ENCODE data around the gene GLIS1.

GLIS1 gene

DNA sequence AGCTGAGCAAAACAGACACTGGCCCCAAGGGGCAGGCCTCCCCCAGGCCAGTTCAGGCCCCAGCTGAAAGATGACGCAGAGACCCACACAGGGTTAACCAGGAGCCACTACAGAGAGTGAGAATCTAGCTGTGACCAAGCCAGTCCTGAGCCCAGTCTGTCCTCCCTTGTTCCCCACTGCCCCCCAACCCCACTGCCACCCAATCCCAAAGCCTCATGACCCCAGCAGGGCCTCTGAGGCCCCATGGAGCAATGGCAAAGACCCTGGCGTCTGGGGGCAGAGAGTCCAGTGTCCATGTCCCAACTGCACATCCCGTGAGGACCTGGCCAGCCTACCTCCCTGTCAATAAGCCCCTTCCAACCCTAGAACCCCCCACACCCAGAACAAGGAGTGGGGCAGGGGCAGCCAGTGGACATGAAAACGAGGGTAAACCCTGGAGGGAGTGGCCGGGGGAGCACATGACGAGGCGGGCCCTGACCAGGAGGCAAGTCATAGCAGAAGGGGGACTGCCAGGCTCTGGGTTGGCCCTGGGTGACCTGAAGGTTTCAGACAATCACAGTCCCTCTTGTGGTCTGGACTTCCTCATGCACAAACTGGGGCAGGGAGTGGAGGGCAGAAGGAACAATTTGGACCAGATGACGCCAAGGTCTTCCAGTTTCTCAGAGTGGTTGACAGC lies 100.5 kb downstream of the GLIS1 start:
- DNase-seq (ENCODE audit: low read depth): no peak

DNA sequence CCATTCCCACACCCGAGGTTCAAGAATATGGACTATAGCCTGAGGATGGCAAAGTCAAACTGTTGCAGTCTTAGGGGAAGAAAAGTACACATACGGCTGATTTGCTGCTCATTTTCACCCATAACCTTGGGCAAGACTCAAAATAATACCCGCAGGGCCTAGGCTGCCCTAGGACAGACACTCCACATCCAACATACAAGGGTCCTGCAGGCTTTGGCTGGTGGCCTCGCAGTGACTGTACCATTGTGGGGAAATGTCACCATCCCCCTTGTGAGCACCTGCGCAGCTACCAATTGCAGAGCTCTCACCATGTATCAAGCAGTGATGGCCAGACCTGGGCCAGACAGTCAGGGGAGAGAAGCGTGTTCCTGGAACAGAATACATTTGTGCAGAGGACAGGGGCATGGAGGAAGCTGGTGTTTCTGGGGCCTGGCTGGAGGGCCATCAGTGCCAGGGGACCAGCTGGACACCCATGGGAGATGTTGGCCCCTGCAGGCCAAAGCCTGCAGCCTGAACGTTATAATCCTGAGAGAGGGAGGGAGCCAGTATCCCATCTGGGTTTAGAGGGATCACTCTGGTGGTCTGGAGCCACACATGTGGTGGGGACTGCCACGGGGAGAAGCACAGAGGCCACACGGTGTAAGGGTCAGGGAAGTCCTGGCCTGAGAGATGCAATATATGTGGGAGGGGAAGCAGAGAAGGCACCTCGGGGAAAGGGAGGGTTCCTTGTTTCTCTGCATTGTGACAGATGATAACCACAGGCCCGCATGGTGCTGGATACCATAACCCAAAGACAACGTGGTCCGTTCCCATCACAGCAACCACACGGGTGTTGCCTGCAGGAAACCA lies 101.2 kb downstream of the GLIS1 start:
- DNase-seq (ENCODE audit: low read depth): no peak

DNA sequence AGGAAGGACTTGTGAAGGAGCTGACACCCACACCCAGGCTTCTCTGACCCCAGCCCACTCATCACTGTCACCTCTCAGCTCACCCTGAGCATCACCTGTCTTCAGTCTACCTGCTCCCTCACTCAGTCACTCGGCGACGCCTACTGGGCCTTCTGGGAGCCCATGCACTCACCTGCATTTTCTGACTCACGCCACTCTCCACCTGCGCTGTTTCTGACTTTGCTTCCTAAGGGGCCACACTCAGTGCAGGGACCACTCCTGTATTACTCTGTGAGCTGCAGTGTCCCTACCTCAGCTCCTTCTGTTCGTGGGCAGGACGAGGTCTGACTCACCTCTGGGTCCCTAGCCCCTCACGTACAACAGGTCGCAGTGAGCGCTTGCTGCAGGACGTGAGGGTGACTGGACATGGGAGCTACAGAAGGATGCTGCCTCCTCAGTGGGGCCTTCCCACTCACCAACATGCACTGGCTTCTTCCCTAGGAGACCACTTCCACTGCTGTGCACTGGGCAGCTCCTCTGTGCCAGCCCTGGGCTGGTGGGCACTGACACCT lies 102.3 kb downstream of the GLIS1 start:
- no peak for DNase-seq (ENCODE audit: low read depth)

DNA sequence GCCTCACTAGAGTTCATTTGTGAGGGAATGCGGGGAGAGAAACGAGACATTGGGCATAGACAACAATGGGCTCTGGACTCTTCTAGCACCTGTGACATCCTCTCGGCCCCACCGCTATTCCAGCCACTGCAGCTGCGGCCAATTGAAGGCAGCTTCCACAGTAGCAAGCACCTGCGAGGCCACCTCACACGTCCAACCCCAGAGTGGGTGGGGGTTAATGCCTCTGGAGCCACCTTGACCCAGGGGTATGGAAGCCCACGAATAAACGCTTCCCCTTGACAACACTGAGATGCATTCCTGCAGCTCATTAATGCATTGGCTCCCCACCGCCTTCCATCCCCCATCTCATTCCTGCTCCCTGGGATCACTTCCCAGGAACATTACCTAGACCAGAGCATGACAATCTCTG lies 104.4 kb downstream of the GLIS1 start:
- no peak for DNase-seq (ENCODE audit: low read depth)

DNA sequence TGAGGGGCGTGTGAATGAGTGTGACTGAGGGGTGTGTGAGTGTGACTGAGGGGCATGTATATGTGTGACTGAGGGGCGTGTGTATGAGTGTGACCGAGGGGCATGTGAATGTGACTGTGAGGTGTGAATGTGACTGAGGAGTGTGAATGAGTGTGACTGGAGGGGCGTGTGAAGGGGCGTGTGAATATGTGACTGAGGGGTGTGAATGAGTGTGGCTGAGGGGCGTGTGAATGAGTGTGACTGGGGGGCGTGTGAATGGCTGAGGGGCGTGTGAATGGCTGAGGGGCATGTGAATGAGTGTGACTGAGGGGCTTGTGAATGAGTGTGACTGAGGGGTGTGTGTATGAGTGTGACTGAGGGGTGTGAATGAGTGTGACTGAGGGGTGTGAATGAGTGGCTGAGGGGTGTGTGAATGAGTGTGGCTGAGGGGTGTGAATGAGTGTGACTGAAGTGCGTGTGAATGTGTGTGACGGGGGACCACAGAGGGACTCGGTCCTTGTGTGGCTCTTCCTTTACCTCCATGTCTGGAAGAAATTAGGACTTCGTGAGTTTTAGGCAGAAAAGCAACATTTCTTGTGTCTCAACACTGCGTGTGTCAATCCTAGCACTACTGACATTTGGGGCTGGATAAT lies 105.8 kb downstream of the GLIS1 start:
- DNase-seq (ENCODE audit: low read depth): no peak

DNA sequence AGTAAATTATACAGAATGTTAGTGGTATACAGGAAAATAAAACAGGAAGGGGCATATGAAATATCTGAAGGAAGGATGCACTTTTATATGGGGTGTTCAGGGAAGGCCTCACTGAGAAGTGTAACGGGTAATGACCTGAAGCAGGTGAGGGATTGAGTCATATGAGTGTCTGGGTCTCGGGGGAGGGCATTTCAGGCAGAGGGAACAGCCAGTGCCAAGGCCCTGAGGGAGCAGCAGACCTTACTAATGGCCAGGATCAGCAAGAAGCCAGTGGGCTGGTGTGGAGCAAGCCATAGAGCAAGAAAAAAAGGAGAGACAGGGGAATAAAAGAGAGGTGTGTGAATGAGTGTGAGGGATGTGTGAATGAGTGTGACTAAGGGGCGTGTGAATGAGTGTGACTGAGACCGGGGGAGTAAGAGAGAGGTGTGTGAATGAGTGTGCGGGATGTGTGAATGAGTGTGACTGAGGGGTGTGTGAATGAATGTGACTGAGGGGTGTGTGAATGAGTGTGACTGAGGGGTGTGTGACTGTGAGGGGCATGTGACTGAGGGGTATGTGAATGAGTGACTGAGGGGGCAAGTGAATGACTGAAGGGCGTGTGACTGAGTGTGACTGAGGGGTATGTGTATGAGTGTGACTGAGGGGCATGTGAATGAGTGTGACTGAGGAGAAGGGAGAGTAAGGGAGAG lies 107.2 kb downstream of the GLIS1 start:
- no peak for DNase-seq (ENCODE audit: low read depth)

DNA sequence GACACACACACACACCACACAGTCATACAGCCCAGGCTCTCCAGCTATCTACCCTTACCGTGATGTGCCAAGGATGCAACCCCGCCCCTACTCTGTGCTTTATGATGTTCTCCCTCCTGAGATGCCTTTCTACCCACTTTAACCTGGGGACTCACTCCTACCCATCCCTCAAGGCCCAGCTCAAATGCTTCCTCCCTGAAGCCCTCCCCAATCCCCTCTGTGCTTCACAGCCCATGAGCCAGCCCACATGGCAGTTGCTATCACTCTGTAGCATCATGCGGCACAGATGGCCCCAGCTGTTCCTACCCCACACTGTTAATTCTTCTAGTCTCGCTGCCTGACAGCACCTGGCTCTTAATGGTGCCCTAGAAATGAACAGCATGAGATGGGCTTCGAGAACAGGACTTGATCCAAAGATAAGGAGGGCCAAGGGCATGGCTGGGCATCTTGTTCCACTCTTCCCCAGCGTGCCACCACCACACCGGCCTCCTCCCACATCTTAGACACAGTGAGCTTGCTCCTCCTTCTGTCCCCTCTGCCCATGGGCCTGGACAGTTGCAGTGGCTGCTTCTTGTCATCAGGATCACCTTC lies 109.8 kb downstream of the GLIS1 start:
- DNase-seq (ENCODE audit: low read depth): no peak

DNA sequence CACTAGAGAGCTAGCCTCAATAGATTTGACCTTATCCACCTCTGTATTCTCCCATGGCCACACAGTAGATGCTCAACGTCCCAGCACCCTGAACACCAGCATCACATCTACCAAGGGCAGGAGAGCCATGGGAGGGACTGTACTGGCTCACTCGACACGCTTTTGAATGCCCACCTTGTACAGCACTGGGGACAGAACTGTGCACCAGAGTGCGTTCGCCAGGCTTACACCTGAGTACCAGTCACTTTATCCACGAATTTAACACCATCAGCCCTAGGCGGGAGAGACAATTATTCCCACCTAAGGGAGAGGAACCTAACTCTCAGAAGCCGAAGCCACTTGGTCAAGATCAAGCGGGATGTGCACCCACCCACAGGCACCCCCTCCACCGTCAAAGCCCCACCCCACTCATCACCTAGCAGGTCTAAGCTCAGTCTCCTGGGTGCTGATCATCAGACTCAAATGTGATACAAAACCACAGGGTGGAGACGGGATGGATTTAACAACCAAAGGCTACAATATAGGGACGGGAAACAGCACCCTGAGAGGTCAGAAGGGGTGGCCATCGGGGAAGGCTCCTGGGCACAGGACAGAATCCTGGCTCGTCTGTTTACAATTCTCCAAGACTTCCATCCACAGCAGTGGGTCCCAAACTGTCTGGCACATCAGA lies 110.5 kb downstream of the GLIS1 start:
- DNase-seq (ENCODE audit: low read depth): no peak

DNA sequence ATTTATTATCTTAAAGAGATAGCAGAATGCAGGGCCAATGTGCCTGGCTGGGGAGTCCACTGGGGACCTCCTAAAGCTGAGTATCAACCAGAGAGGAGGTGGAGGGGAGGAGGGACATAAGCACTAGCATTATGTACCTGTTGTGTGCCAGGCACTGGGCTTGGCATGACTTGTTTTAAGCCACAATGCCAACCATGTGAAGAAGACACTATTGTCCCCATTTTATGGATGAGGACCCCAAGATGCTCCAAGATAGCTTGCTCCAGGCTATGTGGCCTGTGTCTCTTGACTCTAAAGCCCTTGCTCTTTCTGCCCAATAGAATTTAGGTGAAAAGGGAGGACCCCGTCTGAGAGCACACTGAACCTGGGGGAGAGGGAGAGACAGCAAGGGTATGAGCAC lies 111.3 kb downstream of the GLIS1 start:
- no peak for DNase-seq (ENCODE audit: low read depth)

DNA sequence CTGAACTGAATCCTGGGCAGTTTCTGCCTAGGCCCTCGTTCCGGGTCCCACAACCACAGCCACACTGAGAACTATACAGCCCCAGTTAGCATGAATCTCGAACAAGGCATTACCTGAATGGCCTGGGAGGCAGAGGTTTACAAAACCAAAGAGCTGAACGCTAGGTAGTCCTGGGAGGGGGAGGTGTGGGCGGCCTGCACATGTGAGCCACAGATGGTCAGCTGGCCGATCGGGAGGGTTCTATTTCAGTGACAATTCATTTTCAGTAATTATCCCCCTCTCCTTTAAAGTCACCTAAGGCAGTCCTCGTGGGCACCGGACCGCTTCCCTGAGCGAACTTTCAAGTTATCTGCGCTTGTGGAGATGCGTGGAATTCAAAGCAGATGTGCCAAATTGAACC lies 111.9 kb downstream of the GLIS1 start:
- no peak for DNase-seq (ENCODE audit: low read depth)

DNA sequence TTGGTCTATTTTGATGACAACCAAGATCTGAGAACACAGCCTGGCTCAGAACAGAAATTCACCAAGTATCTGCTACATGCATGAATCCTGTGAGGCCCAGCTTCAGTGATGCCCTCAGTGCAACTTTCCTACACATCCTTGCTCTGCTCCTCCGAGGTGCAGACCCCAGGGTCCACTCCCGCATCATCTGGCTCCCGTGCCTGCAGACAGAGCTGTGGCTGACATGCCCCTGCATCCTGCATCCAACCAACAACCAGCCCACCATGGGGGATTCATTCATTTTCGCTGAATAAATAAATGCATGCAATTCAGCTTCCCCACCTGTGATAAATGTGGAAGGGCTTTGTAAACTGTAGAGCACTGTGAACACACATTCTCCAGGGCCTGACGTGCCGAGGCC lies 112.3 kb downstream of the GLIS1 start:
- DNase-seq (ENCODE audit: low read depth): no peak

DNA sequence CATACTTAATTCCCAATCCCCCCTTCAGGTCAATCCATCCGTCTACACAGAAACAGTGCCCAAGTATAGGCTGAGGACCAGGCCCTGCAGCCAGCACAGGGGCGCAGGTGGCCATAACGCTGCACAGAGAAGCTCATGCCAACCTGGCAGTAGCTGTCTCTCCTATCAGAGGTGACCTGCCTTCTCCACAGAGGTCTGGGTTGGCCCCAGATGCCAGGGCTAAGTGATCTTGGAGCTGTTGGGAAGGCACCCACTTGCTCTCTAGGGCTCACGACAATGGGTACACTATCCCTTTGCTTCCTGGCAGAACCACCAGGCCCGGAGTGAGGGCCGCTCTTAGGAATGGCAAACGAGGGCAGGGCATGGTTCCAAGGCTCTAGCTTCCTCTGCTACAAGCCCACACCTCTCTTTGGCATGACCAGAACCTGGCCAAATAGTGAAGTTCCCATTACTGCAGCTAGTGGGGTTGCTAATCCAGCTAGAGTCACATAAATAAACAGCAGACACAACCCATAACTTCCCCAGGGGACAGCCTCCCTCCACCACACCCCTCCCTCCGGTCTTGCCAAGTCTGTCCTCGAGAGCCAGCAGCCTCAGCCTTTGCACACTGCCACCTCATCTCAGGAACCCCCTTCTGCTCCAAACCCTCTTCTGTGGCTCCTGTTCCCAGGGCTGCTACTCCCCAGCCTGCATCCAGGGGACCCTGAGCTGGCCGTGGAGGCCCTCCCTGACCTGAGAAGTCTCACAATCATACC lies 113.0 kb downstream of the GLIS1 start:
- DNase-seq (ENCODE audit: low read depth): peak; percentile 3

DNA sequence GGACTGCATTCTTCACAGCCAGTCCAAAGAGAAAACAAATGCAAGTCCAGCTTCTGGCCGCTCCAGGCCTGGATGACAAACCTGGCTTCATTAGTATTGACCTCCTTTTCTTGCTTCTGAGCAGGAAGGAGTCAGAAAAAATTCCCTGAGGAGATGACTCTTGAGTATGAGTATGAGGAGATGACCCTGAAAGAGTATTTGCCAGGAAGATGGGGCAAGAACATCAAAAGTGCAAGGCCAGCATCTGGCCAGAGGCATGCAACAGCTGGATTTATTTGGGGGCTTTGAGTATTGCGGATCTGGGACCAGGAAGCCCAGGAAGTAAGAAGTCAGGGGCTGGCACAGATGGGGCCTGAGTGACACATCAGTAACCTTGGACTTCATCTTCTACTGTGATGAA lies 113.9 kb downstream of the GLIS1 start:
- DNase-seq (ENCODE audit: low read depth): peak; percentile 47

DNA sequence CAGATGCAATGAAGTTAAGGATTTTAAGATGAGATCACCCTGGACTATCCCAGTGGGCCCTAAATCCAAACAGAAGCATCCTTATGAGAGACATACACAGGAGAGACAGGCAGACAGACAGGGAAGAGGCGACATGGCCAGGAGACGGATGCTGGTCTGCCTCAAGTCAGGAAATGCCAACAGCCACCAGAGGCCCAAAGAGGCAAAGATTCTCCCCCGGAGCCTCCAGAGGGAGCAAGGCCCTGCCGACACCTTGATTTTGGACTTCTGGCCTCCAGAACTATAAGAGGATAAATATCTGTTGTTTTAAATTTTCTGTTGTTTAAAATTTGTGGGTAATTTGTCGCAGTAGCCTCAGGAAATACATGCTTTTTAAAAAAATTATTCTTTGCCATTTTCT lies 116.4 kb downstream of the GLIS1 start:
- DNase-seq (ENCODE audit: low read depth): no peak

DNA sequence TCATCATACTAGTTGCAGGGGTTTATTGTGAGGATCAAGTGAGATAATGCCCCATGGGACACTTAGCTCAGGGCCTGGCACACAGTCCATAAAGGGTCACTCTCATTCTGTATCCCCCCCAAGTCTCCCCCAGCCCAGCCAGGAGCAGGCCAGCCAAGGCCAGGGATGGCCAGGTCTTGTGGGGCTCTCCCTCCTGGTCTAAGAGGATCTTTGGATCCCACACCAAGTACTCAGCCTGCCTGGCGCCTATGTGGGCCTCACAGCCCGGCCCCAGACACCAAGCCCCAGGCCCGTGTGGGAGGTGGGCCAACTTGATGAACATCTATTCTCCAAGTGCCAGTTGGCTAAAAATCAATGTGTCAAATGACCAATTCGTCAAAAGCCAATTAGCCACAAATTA lies 117.8 kb downstream of the GLIS1 start:
- DNase-seq (ENCODE audit: low read depth): no peak

DNA sequence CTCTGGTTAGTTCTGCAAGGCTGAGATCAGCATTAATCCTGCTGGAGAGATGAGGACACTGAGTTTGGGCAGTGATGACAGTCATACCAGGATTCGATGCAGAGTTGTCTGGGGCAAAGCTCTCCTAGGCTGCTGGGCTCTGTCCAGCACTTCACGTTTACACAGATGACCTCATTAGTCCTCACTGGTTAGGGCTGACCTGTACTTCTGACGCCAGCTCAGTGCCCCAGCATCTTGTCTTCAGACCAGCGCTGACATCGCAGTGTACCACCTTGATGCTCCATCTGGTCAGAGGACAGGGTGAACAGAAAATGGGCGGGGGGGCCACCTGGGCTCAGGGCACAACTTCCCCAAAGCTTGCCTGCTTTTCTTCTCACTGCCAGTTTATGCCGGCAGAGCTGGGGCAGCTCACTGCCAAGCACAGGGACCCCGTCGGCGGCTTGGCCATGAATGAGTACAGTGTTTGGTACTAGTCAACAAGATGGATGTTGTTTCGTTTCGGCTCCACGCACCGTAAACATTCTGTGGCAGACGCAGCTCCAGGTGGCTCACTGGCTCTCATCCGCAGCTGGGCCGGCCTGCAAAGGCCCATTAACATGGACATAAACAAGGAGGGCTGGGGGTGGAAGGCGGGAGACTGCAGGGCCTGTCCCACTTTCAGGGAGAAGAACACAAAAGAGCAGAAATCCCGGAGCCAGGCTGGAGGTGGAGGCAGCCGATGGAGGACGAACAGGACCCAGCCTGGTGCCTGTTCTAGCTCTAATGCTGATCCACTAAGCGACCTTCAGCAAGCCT lies 118.7 kb downstream of the GLIS1 start:
- DNase-seq (ENCODE audit: low read depth): no peak

DNA sequence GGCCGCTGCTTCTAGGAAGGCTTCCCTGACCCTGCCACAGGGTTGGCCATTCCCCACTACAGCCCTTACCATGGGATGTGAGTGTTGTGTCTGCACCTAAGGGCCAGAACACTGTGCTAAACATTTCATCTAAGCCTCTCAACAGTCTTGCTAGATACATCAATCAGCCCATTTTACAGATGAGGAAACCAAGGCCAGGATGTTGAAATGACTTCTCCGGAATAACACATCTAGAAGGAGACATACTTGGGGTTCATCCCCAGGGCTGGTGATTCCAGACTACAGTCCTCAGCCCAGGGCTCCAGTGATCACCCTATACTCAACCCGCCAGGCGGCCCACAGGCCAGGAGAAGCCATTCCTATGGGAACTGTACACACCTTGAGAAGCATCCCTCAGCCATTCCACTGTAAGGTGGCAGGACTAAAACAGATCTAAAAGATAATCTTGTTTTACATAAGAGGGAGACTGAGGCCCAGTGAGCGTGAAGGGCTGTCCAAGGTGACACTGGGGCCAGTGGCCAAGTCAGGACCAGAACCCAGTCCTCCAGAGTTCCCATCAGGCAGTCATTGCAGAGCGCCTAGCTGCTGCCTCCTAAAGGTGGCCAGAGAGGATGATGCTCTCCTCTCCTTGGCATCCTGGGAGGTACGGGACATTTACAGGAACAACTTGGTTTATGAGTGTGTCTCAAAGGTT lies 119.5 kb downstream of the GLIS1 start:
- DNase-seq (ENCODE audit: low read depth): no peak

DNA sequence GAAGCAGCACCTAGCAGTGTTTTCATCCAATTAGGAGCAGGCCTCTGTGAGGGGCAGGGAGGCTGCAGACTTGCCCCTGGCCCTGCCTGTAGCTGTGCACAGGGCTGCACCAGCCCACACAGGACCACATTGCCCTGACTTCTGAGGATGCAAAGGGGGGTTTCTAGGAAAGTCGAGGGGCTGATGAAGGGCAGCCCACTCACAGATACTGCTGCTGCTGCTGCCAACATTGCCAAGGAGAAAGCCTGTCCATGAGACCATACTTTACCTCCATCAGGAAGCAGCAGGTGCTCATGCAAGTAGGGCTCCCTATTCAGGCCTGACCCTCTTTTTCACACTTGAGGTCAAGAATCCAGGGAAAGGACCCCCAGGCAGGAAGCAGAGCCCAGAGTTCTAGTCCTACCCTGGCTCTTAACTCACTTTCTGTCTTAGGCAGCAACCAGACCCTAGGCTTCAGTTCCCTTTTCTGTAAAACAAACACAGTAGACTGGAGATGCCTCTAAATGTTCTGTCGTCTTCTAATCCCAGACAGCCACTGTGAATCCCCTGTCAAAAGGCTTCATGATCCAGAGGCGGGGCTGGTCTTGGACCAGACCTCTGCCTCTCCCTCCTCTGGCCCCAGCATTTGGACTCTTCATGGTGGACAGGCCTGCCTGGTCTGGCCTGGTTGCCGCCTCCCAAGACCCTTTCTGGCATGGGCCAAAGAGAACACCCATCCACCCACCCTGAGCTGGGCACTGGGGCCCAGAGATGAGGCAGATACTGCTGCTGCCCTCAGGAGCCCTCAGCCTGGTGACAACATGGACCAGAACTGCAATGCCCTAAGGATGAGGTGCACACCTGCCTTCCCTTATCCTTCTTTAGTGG lies 120.2 kb downstream of the GLIS1 start:
- no peak for DNase-seq (ENCODE audit: low read depth)

Measured in fibroblast of the conjunctiva (primary cell).